C1 segment of cervical spinal cord (tissue), 14 donors: ENCODE data around the gene GSG1.
"Not testable (repeated sequence)": the region's sequence is repeated elsewhere in the genome, so short reads cannot be mapped to it uniquely, and the experiment has no call there.

ENCODE experiments used
- DNase-seq, 14 donors: peaks; one replicate each; lab custom pipeline; 2025; lab: John Stamatoyannopoulos, UW

GSG1 gene

DNA sequence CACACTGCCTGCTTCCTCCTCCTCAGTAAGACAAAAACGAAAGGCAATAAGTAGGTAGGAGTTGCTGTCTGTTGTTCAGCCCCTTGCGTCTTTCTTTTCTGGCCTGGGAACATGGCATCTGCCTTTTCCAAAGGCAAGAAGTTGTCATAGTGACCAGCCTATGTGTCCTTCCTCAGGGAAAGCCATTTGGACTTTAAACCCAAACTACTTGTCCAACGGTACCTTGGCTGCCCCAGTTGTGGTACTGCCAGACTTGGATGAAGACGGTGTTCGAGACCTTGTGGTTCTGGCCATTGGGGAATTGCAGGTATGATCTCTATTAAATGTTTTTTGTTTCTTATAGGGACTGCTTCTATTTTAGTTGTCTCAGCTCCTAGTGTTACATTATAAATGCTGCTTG, 40.8 kb downstream of the GSG1 start:
- DNase-seq = peak in 1 of 14 donors; percentile 14

DNA sequence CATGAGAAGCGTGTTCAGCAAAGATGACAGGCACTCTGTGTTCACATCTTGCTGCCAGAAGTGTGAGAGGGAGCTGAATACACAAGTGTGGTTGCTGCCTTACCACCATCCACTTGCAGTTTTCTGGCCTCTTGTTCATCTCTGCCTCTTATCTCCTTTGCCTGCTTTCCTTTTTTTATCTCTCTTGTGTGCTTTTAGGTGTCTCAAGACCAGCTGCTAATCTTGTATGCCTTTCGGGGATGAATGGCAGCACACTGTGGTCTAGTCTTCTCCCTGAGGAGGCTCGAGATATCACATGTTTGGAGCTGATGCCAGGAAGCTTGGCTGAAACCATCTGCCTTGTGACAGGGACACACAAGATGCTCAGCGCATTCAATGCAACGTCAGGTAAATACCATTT, 42.1 kb downstream of the GSG1 start:
- DNase-seq = no peak

DNA sequence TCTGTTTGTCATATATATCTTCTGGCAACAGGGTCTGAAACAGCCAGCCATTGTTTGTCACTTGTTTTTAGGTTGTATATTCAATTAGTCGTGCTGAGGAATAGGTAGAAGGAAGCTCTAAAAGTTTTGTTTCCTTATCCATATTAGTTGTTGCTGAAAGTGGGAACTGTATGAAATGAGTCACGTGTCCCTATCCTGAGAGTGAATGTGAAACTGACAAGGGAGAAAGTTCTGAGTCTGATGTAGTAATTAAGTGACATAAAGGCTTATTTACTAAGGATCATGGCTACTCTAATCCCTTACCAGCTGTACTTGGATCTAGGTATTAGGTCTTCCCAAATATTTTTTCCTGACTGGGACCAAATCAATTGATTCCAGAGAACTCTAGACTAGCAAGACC, 42.9 kb downstream of the GSG1 start:
- no peak for DNase-seq

DNA sequence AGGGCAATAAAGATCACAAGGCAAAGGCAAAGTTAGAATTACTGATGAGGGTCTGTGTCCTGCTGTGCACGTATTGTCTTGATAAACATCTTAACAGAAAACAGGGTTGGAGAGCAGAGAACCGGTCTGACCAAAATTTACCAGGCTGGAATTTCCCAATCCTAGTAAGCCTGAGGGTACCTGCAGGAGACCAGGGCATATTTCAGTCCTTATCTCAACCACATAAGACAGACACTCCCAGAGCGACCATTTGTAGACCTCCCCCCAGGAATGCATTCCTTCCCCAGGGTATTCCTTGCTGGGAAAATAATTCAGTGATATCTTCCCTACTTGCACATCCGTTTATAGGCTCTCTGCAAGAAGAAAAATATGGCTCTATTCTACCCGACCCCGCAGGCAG, 49.9 kb downstream of the GSG1 start:
- not testable (repeated sequence) for DNase-seq

DNA sequence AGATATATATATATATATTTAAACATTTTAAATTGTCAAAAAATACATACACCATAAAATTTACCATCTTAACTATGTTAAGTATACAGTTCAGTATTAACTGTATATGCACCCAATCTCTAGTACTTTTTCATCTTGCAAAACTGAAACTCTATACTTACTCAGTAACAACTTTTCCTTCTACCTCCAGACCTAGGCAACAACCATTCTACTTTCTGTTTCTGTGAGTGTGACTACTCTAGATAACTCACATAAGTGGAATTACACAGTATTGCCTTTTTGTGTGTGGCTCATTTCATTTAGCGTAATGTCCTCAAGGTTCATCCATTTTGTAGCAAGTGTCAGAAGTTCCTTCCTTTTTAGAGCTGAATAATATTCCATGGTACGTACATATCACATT, 51.0 kb downstream of the GSG1 start:
- no peak for DNase-seq

DNA sequence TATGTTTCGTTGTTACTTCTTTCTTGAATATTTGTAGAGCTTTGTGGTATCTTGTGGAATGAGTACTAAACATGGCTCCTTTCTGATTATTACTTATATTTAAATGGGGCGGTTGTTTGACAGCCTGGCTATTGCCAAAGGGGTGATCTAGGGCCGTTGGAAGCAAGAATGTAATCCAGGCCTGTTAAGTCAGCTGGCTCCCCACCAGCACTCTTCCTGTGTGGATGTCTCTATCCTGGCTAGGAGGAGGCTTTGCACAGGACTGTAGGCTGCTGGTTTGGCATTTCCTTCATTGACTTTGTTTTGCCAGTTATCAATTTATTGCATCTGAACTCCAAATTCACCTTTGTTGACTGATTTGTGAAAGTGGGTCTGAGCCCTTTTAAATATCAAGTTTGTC, 53.7 kb downstream of the GSG1 start:
- peak in 1 of 14 donors; percentile 3 for DNase-seq

DNA sequence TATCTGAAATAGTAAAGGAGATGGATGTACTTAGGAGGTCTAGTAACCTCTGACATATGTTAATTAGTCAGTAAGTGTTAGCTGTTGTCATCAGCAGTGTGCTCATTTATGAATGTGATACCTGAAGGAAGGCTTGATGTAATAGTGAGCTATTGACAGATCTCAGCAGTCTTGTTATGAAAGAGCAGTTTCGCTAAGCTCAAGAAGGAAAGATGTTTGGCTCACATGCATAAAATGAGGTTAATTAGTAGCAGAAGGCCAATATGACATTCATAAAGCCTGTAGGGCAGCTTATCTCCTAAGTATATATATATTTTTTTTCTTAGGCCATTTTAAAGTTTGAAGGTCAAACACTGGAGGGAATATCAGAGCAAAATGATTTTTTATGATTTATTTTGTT, 56.5 kb downstream of the GSG1 start:
- DNase-seq = no peak

DNA sequence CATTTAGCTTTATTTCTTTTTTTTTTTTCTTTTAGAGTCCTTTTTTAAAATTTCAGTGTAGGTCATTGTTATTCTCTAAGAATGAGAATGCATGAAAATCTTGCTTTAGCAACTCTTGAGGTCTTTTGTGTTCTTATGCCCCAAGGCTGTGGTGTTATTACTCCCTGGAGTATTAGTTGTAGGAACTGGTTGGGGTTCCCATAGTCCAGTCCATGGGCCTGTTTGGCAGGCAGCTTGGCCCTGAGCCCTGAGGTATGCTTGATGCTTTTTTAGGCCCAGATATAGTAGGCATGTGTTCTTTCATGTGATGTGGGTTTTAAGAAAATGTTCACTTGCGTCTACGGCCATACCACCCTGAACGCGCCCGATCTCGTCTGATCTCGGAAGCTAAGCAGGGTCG, 57.7 kb downstream of the GSG1 start:
- peak in 1 of 14 donors; percentile 3 for DNase-seq

DNA sequence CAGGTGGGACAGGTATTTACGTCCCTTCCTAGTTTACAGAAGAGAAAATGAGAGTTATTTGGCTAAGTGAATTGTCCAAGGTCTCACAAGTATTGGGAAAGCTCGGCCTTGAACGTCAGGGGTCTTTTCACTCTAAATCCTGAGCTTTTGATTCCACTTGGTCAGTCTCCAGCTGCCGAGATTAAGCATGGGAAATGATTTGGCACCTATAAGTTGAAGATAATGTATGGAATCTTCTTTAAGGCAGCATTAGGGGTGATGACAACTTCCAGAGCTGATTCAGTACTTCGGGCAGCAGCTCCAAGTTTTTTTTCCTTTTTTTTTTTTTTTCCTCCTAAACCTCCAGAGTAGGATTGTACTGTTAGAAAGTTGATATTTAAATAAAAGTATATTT, 58.6 kb downstream of the GSG1 start:
- DNase-seq = peak in 1 of 14 donors; percentile 20

DNA sequence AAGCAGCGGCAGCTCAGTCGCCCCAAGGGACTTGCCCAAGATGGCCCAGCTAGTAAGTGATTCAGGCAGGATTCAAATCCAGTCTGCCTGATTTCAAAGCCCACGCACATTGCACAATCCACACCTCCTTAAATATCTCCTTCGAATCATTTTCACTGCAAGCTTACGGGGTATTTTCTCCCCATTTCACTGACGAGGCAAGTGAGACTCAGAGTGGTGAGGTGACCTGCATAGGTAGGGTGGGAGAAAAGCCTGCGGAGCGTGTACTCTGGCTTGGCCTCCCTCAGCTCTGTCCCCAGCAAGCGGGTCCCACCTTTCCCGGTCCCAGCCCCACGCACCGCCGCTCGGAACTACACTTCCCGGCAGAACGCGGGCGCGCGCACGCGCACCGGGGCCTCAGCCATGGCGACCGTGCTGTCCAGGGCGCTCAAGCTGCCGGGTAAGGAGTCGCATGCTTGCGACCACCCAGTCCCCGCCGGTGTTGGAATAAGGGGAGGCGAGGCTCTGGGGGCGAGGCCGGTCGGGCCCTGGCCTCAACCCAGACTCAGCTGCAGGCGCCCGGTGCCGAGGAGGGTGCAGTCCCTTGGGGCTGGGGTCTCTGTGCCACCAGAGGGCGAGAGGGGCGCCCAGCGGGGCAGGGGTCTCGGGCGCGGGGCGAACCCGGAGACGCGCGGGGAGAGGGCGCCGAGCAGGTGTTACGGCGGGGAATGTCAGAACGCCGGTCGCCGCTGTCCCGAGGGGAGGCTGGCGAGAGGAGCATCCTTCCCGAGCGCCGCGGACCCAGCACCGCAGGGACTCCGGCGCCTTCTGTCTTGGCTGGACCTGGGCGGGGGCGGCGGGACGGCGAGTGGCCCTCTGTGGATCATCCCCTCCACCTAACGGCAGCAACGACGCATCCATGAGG, 59.2 kb downstream of the GSG1 start, which contains the start of gene FAM234B:
Gene FAM234B (plus strand): TSS at position 380 of the 904 bp plus-strand sequence. CDS start 23 bp downstream, at position 403.
- peak in 13 of 14 donors; percentile 14 to 83 (median 63) for DNase-seq

DNA sequence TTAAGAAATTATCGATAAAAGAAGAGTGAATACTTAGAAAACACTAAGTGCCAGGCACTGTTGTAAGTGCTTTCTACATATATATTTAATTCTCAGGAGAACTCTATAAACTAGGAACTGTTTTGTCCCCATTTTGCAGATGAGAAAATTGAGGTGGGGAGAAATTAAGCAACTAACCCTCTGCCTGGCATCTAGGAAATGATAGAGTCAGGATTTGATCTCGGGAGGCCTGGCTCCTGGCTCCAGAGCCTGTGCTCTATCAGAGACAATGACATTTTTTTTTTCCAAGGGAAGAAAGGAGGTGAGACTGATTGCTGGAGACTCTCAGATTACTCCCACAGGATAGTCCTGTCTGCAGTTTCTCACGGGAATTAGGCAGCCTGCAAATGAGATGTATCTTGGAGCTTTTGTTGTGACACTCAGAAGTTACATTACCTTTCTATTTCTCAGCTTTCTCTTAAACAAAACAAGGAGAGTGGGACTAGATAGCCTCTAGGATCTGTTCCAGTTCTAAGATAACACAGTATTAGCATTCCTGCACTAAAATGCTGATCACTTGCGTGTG, 60.7 kb downstream of the GSG1 start:
- DNase-seq = no peak

DNA sequence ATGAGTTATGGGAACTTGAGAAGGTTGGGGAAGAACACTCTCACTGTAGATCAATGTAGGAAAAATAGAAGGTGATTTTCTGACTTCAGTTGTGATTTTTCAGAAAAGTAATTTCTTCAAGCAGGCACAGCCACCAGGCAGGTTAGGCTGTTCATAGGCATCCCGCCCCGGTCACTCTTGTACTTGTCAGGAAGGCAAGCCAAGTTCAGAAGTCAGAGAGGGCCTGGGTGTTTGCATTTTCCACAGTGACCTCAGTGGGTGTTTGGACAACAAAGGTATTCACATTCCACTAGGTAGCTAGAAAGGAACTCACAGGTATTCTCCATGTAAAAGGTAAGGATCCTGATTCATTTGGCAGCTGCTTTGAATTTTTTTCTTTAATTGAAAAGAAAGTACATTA, 62.2 kb downstream of the GSG1 start:
- DNase-seq = no peak

DNA sequence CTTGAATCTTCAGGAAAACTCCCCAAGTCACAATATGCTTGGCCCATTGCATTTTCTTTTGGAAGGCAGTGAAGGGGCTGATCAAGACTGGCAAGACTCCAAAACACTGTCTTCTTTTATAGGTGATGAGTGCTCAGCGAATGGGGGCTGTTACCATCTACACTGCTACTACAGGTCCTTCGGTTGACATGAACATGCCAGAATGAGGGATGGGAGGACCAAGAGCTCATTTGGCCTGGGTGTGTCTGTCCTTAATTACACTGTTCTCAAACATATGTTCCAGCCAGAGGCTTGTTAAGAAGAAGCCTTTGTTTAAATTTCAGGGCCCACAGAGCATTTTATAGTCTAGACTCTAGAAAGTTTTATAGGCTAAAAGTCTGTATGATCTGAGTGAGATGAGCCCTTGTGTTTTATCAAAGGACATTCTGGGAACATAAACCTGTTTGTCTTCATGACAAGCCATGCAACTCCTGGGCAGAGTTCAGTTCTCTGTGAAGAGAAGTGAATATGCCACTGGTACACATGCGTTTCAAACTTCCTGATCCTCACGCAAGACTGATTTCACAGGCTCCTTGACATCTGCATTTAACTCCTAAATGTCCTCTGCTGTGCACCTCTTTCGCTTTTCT, 64.0 kb downstream of the GSG1 start:
- no peak for DNase-seq

DNA sequence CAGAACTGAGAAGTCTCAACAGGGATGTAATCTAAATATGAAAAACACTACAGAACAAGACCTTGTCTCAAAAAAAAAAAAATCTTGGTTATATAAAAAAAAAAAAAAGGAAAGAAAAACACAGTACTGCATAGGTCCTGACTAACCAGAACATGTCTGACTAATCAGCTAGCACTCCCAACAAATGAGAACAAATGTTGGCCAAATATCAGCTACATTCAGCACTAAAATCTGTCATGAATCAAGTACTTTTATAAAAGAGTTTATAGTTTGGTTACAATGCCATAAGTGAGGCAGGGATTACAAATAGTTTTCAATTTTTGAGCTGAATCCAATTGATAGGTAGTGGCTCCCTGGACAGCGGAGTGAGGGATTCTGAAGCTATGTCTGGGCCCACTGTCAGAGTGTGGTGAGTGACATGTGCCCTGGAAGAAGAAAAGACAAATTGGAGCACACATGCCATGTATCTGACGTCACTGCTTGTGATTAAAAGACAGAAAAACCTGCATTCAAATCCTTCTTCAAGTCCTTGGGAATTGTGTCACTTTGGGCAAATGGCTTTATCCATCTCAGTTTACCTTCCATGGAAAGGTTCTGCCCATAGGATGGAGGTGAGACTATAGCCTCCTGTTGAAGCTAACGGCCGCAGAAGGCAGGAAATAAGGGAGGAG, 64.8 kb downstream of the GSG1 start:
- no peak for DNase-seq

DNA sequence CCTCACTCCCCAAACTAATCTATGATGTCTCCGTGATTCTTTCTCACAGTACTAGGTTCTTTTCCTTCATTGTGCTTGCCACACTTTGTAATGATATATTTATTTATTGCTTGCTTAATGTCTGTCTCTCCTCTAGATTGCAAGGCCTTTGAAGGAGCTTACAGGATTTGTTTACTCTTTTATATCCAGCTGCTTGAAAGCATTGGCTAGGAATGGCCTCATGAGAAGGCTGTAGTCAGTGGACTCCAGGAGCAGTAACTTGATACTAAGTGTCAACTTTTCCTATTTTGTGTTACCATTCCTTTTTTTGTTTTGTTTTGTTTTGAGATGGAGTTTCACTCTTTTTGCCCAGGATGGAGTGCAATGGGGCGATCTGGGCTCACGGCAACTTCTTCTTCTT, 66.6 kb downstream of the GSG1 start:
- DNase-seq = no peak

DNA sequence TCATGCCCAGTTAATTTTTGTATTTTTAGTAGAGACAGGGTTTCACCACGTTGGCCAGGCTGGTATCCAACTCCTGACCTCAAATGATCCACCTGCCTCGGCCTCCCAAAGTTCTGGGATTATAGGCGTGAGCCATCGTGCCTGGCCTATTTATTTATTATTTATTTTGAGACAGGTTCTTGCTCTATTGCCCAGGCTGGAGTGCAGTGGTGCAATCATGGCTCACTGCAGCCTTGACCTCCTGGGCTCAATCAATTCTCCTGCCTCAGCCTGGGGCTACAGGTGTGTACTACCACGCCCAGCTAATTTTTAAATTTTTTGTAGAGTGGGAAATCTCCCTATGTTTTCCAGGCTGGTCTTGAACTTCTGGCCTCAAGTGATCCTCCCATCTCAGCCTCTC, 68.1 kb downstream of the GSG1 start:
- not testable (repeated sequence) for DNase-seq
